Panc1 (cell line): Measurements from ENCODE around the gene NAPSA. TPM values are rescaled to one million over a fixed set of nuclear protein-coding genes. Genes with fewer than 3 reads are reported as not detected.
"Not testable (repeated sequence)": the region's sequence is repeated elsewhere in the genome, so short reads cannot be mapped to it uniquely, and the experiment has no call there.

Source experiments
- ATAC-seq: fragments of 200-7000 bp; cut with Tn5 transposase; 2 replicates; pipeline ENCODE4 v1.9.1; 2020; ENCODE audit warnings: mild to moderate bottlenecking, moderate library complexity
- BruUV-seq: library from RNA; stranded (reverse); fragments of 400-500 nt; replicated peaks from 2 replicates; lab custom pipeline; 2021; lab: Mats Ljungman, UMichigan
- CTCF ChIA-PET: fragments of 300-600 bp; sonication (Branson Sonifier 250); formaldehyde crosslinking; loops from one replicate; lab custom pipeline; 2022; ENCODE audit warnings: antibody characterized with exemption; lab: Charles Lee
- POLR2A ChIA-PET: fragments of 300-600 bp; sonication (Branson Sonifier 250); formaldehyde crosslinking; loops from one replicate; lab custom pipeline; 2022; ENCODE audit warnings: antibody characterized with exemption; lab: Charles Lee
- DNase-seq: peaks from one replicate; pipeline ENCODE4 v3.0.0-alpha.2; 2010; ENCODE audit warnings: low read depth, low spot score
- H3K27ac ChIP-seq: 2 replicates; pipeline ENCODE4 v1.5.1; 2011; ENCODE audit warnings: mild to moderate bottlenecking, low read length, inconsistent platforms
- H3K27me3 ChIP-seq: fragments of 200-500 bp; sonication (Bioruptor generic); 2 replicates; pipeline ENCODE4 v1.6.0; 2014; ENCODE audit warnings: low read length, inconsistent platforms; ENCODE audit not compliant: control insufficient read depth, insufficient read depth
- H3K36me3 ChIP-seq: fragments of 200-500 bp; sonication (Bioruptor generic); 2 replicates; pipeline ENCODE4 v1.5.1; 2014; ENCODE audit warnings: inconsistent platforms, mild to moderate bottlenecking, low read length, moderate library complexity; ENCODE audit not compliant: control insufficient read depth, insufficient read depth
- H3K4me1 ChIP-seq: 2 replicates; pipeline ENCODE4 v1.5.1; 2011; ENCODE audit warnings: inconsistent platforms, mild to moderate bottlenecking, low read length, moderate library complexity; ENCODE audit not compliant: control insufficient read depth, insufficient read depth
- H3K4me3 ChIP-seq, 2 experiments: 2 replicates each; pipeline ENCODE4 v1.5.1; 2011 to 2012; ENCODE audit warnings: low read depth in 2 of 2, low read length in 2 of 2, mild to moderate bottlenecking in 2 of 2, inconsistent platforms in 1 of 2, moderate library complexity in 1 of 2
- H3K9me3 ChIP-seq: fragments of 200-500 bp; sonication (Bioruptor generic); 2 replicates; pipeline ENCODE4 v1.5.1; 2014; ENCODE audit warnings: low read depth, mild to moderate bottlenecking, inconsistent platforms, low read length, moderate library complexity; ENCODE audit not compliant: control insufficient read depth, insufficient read depth
- CTCF ChIP-seq: fragments of 450-650 bp; IDR thresholded peaks from 2 replicates; pipeline ENCODE4 v1.5.1; 2017; ENCODE audit warnings: mild to moderate bottlenecking
- POLR2AphosphoS5 ChIP-seq: IDR thresholded peaks from 2 replicates; pipeline ENCODE4 v1.6.1; 2012; ENCODE audit warnings: mild to moderate bottlenecking, low read depth, low read length, moderate library complexity
- REST ChIP-seq, 2 experiments: IDR thresholded peaks; 2 replicates each; pipeline ENCODE4 v1.6.1; 2011 to 2012; ENCODE audit warnings: low read depth in 2 of 2, control low read depth in 1 of 2, low read length in 1 of 2, mild to moderate bottlenecking in 1 of 2, moderate library complexity in 1 of 2; ENCODE audit not compliant: insufficient read depth in 1 of 2
- SIN3A ChIP-seq: IDR thresholded peaks from 2 replicates; pipeline ENCODE4 v1.6.1; 2012; ENCODE audit warnings: low read depth, mild to moderate bottlenecking, low read length, moderate library complexity, borderline replicate concordance; ENCODE audit not compliant: insufficient read depth
- TCF7L2 ChIP-seq: IDR thresholded peaks from 2 replicates; pipeline ENCODE4 v1.6.1; 2011; ENCODE audit warnings: mild to moderate bottlenecking, low read depth, low read length, inconsistent platforms
- in situ Hi-C: cut with HindIII; loops from 2 replicates; pipeline ENCODE4 v1.10.0; 2016; ENCODE audit warnings: low sequenced_read_pairs, low pct_unique_long_range_greater_than_20kb
- intact Hi-C: fragments of 100-400 bp; cut with micrococcal nuclease; formaldehyde crosslinking; loops from one replicate; pipeline ENCODE4 v1.10.0; 2022; ENCODE audit not compliant: unreplicated experiment
- total RNA-seq: library from RNA; stranded (reverse); gene quantifications from one replicate; pipeline ENCODE4 v1.2.1, GENCODE V29; 2021; ENCODE audit not compliant: unreplicated experiment

The NAPSA gene
- total RNA-seq, 1 experiment from 2014 or later: 2.5 TPM

GRCh38 chr19:50392759-50393158, 27.3 kb upstream of the NAPSA start:
- TF ChIP-seq POLR2AphosphoS5 (no peak), TCF7L2 (no peak), CTCF (no peak), SIN3A (no peak), REST (IDR thresholded peaks at IDR 0.05; ENCODE audit: insufficient read depth in 1 of 2, low read depth in 2 of 2, low read length in 1 of 2) (no peak)
- H3K9me3 ChIP-seq: no peaks in the 10 kb centered on the region
- H3K36me3 ChIP-seq: no peaks in the 10 kb centered on the region
- DNase-seq (no peak), ATAC-seq (no peak)
- H3K27ac ChIP-seq: no peak overlapping the region
- in situ Hi-C loops (no loop called here), intact Hi-C loops (no loop called here)
- POLR2A ChIA-PET: no interaction called here
- no TSS peak for BruUV-seq
- H3K4me3 ChIP-seq: no peak overlapping the region
- H3K4me1 ChIP-seq: no peaks in the 10 kb centered on the region
- no peaks in the 10 kb centered on the region for H3K27me3 ChIP-seq
- CTCF ChIA-PET: no interaction called here

GRCh38 chr19:50390952-50391351, 25.5 kb upstream of the NAPSA start:
- DNase-seq, H3K36me3 ChIP-seq, H3K27ac ChIP-seq, H3K9me3 ChIP-seq, CTCF ChIA-PET, H3K4me3 ChIP-seq, H3K4me1 ChIP-seq, in situ Hi-C loops, BruUV-seq, POLR2A ChIA-PET, intact Hi-C loops, H3K27me3 ChIP-seq, ATAC-seq: not testable (repeated sequence)

GRCh38 chr19:50390295-50390694, 24.9 kb upstream of the NAPSA start:
- H3K27me3 ChIP-seq, H3K4me1 ChIP-seq, CTCF ChIA-PET, H3K9me3 ChIP-seq, in situ Hi-C loops, DNase-seq, POLR2A ChIA-PET, H3K4me3 ChIP-seq, intact Hi-C loops, H3K36me3 ChIP-seq, H3K27ac ChIP-seq, ATAC-seq, BruUV-seq: not testable (repeated sequence)
